Transverse colon (tissue), 4 donors: ENCODE data around the gene TRIM54.

ENCODE experiments used
- EP300 ChIP-seq: sonication (generic); formaldehyde crosslinking; IDR thresholded peaks from one replicate; pipeline ENCODE4 v1.6.1; 2017; ENCODE audit warnings: antibody characterized with exemption, low read depth
- POLR2AphosphoS5 ChIP-seq, 3 donors: sonication (generic); formaldehyde crosslinking; IDR thresholded peaks; one replicate each; pipeline ENCODE4 v1.6.1; 2016; ENCODE audit warnings: antibody characterized with exemption in 3 of 3
- TF ChIP-seq, protein P1 (sequence below), 5 experiments: fragments of 200-600 bp in 3 of 5; fragments of 450-650 bp in 2 of 5; sonication (generic) in 3 of 5; IDR thresholded peaks; 1 replicate in 2 of 5; 2 replicates in 3 of 5; pipeline ENCODE4 v1.5.1; 2016 to 2017; ENCODE audit warnings: antibody characterized with exemption in 5 of 5, inconsistent platforms in 3 of 5, mild to moderate bottlenecking in 2 of 5, moderate library complexity in 1 of 5

DNA sequence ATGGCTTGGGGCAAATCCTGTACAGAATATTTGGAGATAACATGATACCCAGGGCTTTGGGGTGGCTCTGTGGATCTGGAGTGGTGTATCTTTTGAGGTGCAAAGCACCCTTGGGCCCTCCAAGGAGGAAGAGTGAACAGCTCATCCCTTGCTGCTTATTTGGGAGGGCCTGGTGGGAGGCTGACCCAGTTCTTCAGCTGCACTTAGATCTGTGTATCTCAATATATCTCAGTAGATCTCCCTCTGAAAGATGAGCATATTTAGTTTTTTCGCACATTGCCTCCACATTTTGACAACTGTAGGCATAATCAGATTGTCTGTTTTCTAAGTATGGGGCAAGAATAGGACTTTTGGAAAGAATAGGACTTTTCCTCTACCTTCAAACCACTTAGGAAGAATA is 2.8 kb downstream of the TRIM54 start:
- TF ChIP-seq EP300 (no peak), POLR2AphosphoS5 (IDR thresholded peaks at IDR 0.05) (no peak)
- TF ChIP-seq, protein P1, sequence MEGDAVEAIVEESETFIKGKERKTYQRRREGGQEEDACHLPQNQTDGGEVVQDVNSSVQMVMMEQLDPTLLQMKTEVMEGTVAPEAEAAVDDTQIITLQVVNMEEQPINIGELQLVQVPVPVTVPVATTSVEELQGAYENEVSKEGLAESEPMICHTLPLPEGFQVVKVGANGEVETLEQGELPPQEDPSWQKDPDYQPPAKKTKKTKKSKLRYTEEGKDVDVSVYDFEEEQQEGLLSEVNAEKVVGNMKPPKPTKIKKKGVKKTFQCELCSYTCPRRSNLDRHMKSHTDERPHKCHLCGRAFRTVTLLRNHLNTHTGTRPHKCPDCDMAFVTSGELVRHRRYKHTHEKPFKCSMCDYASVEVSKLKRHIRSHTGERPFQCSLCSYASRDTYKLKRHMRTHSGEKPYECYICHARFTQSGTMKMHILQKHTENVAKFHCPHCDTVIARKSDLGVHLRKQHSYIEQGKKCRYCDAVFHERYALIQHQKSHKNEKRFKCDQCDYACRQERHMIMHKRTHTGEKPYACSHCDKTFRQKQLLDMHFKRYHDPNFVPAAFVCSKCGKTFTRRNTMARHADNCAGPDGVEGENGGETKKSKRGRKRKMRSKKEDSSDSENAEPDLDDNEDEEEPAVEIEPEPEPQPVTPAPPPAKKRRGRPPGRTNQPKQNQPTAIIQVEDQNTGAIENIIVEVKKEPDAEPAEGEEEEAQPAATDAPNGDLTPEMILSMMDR (IDR thresholded peaks at IDR 0.05) = no peak
